GM19238 (cell line): ENCODE results near the gene TRIM27.
"Not testable (repeated sequence)": the region's sequence is repeated elsewhere in the genome, so short reads cannot be mapped to it uniquely, and the experiment has no call there.

Experiments used
- DNase-seq: peaks from one replicate; pipeline ENCODE4 v3.0.0; 2011; ENCODE audit warnings: low spot score; ENCODE audit not compliant: insufficient read length

The TRIM27 gene

DNA sequence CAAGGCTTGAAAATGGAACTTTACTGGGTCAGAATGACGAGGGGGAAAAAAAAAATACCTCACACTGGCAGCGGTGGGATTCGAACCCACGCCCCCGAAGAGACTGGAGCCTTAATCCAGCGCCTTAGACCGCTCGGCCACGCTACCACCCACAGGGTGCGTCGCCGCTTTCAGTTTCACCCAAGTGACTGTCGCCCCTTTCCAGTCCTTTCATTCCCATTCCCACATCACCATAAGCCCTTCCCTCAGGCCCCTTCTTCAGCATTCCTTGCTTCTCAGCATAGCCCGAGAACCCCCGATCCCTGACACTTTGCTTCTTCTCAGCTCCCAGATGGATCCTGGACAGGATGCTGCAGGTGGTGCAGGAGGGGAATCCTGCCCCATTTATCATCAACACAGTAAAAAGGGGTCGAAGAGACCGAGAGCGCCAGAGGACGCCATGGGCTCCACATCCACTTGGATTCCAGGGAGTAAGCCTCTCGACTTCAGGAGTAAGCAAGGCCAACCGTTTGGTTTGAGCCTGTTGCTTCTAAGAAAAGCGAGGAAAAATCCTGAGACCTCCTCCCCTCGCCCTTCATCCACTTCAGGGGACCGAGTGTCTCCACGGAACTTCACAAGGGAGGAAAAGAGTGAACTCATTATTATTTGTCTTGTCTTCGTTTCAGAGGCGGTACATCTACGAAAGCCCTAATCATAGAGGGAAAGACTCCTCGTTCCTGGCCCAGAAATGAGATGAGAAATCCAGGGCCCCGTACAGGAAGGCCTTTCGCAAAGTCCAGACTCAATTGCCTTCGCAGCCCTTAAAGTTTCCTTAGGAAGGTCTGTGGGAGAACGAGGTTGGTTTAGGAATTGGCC is 20.0 kb upstream of the TRIM27 start:
- DNase-seq, result peak; percentile 27

DNA sequence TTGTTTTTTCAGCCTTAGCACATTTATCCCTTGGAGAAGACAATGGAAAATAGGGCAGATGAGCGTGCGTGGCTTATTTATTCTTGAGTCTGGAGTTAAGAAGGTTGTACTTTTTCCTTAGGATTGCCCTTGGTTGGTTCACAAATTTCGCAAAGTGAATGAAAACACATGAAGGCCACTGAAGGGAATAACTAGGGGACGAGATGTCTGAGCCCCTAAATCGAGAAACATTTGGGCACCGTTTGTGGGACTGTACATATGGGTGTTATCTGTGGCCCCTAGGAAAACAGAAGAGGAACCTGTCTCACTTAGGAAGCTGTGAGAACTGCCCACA is 19.4 kb upstream of the TRIM27 start:
- no peak for DNase-seq

GRCh38 chr6:28941684-28942448 is 18.1 kb upstream of the TRIM27 start:
- no peak for DNase-seq

- no peak for DNase-seq
Measured at GRCh38 chr6:28940858-28941683, 17.3 kb upstream of the TRIM27 start.

GRCh38 chr6:28940294-28940857 is 16.6 kb upstream of the TRIM27 start:
- DNase-seq, result no peak

GRCh38 chr6:28933069-28933468 is 9.3 kb upstream of the TRIM27 start:
- DNase-seq, result no peak

GRCh38 chr6:28929887-28930620 is 6.3 kb upstream of the TRIM27 start:
- DNase-seq, result no peak

GRCh38 chr6:28929339-28929738 is 5.6 kb upstream of the TRIM27 start:
- not testable (repeated sequence) for DNase-seq

DNA sequence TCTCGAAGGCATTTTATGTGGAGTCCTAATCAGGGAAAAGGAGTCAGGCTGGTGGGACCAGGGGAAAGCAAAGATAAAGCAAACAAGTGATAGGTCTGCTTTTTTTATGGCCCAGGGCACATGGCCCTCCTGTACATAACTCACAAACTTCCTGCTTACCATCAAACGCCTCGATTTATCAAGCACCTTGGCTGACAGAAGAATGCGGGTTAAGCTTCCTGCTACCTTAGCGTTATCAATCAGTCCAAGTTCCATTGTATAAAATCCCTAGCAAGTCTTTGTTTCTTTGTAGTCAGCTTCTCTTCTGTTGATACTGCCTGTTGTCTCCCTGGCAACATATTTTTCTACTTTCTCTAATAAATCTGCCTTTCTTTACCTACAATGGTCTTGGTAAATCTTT is 4.1 kb upstream of the TRIM27 start:
- no peak for DNase-seq

- DNase-seq, result peak; percentile 20
Measured at GRCh38 chr6:28922821-28923317, 916 bp downstream of the TRIM27 start.

DNA sequence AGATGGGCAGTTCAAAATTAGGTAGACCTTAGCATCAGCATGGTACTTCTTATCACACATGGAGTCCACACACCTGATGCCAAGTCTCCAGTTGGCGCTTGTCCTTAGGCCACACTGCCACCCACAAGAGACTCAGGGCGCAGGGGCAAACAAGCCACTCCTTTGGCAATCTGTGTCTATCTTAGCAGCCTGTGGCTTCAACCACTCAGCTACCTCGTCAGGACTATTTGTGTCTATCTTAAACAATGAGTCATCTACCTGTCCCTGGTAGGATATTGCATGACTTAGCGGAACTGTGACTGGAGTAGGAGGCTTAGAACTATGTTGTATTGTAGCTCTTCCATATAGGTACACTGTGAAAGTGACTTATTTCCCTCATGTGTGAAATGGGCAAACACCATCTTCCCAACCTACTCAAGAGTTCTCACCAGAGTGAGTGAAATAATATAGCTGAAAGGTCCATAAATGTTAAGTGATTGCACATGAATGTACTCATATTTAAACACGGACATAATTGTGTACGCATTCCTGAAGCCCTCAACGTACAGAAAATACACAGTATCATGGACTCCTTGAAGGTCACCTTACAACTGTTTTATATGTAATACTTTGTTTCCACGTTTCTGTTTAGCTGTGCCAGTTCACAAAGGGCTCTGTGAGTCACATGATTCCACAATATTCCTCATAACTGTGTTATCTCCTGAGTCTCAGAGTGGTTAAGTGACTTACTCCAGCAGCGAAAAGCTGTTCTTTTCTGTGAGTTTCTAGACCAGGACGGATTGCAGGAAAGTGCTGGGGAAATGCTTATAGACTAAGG is 1.6 kb downstream of the TRIM27 start:
- DNase-seq, result no peak

DNA sequence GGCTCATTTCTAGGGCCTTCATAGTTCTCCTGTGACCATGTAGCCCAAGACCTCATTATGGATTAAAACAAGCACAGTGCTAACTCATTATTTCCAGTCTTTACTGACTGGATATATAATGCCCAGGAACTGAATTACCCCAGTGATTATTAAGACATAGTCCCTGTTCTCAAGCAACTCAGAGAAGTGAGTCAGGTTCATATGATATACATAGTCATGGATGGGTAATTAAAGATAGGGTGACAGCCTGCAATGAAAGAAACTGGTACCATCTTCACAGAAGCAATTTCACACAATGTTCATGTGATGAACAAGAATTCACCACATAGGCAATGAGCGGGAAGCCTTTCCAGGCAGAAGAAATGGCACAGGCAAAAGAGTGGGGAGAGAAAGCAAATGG is 3.5 kb downstream of the TRIM27 start:
- no peak for DNase-seq

- no peak for DNase-seq
Measured at GRCh38 chr6:28914941-28915340, 8.8 kb downstream of the TRIM27 start.

DNA sequence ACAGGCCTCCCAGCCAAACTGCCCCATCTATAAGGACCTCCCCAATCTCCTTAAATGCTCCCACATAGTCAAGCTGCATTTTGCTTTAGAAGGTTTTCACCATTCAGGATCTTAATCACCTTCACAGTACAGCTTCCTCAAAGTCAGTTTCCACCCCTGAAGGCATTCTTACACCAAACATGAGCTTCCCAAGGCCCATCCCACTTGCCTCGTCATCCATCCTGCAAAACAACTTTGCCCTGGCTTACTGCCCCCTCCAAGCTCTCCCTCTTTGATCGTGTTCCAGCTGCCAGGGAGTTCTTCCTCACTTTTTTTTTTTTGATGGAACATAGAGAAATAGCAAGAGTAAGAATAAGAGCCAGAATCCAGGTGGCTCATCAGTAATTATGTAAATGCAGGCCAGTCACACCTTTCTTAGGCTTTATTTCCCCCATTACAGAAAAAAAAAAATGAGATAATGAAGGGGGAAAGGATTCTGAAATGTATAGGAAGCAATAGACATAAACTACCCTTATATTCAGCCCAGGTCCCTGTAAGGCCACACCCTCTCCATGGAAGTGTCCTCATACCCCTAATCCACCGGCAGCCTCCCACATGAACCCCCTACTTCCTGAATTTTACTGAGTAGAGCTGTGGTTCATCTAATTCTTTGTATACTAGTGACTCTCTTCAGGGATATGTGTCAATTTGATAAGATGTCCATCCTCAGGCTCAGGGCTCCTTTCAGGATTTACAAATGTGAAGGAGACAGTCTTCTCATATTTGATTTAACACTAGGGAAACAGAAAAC is 12.7 kb downstream of the TRIM27 start:
- DNase-seq, result no peak

DNA sequence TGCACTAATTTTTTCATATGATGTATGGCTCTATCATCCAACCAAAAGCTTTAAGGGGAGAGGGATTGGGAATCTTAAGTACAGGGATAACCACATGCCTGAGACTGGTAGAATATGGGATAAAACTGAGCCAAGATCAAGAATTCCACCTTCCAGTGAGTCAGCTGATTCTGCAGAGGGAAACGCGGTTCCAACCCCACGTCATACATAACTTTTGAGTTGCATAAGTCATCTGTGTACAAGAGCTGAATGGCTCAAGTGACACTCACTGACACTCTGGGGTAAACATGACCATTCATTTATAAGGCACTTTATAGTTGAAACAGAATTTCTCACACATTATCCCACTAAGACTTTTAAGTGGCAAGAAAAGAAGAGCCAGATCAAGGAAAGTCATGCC is 16.4 kb downstream of the TRIM27 start:
- no peak for DNase-seq

GRCh38 chr6:28906669-28907068 is 17.1 kb downstream of the TRIM27 start:
- DNase-seq, result no peak

GRCh38 chr6:28903686-28904085 is 20.1 kb downstream of the TRIM27 start:
- no peak for DNase-seq

DNA sequence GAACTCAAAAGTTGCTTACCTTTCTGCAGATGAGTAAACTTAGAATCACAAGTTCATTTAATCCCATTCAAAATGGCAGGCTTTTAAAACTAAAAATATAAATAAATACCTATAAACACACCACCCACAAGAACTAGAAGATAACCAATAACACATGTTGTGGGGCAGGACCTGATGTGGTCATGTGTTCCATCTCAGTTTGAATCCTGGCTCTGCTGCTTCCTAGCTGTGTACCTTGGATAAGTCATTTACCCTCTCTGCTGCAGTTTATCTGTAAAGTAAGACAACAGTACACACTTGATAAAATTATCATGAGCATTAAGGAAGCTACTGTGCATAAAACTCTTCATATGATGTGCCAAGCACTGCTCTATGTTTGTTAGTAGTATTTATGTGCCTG is 22.0 kb downstream of the TRIM27 start:
- no peak for DNase-seq
